ENCODE data around the gene IDH3A. TPM values are rescaled to one million over a fixed set of nuclear protein-coding genes. Genes with fewer than 3 reads are reported as not detected.
A peak's percentile ranks its signal among the peaks of the same experiment; 100 is the strongest.

IDH3A gene
- polyA plus RNA-seq, 2 of the 4 experiments (the other 2 are of a cell fraction): 85.6 to 149 TPM

GRCh38 chr15:78131295-78132061 is 17.7 kb upstream of the IDH3A start, which contains the start of gene CIB2:
TSS of gene CIB2 (minus strand) at chr15:78131445. CDS start at chr15:78131215, 230 bp downstream.
- H3K27ac ChIP-seq: peak within 1 kb of the TSS; percentile 91 to 94
- peak within 1 kb of the TSS; percentile 91 for H3K4me2 ChIP-seq
- ATAC-seq: peak; percentile 84 to 87

More at GRCh38 chr15:78131295-78132061, 17.7 kb upstream of the IDH3A start, which contains the start of gene CIB2:
- Histone ChIP-seq H3K4me3 (peak within 1 kb of the TSS; percentile 86), H3K9me3 (no peaks in the 10 kb centered on the region), H3K4me1 (peaks cover 38% of the 10 kb centered on the region)
- TF ChIP-seq SMC3 (IDR thresholded peaks at IDR 0.05): peak; percentile 84
- TF ChIP-seq HOXB5 (CRISPR knock-in tag; IDR thresholded peaks at IDR 0.05): peak; percentile 60; the same call in 1 of the 2 replicates
- peak; percentile 85 for TF ChIP-seq CTCF (IDR thresholded peaks at IDR 0.05)
- TF ChIP-seq, protein P1, sequence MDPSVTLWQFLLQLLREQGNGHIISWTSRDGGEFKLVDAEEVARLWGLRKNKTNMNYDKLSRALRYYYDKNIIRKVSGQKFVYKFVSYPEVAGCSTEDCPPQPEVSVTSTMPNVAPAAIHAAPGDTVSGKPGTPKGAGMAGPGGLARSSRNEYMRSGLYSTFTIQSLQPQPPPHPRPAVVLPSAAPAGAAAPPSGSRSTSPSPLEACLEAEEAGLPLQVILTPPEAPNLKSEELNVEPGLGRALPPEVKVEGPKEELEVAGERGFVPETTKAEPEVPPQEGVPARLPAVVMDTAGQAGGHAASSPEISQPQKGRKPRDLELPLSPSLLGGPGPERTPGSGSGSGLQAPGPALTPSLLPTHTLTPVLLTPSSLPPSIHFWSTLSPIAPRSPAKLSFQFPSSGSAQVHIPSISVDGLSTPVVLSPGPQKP (IDR thresholded peaks at IDR 0.05; ENCODE audit: low read depth, low read length): 0 out of 2 replicates have a peak, but pooled peaks have one; percentile 28
- peak; percentile 45 to 70; a peak in 3 of 5 replicates for TF ChIP-seq JUN (IDR thresholded peaks at IDR 0.05)
- TF ChIP-seq, protein P2, sequence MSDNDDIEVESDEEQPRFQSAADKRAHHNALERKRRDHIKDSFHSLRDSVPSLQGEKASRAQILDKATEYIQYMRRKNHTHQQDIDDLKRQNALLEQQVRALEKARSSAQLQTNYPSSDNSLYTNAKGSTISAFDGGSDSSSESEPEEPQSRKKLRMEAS (IDR thresholded peaks at IDR 0.05): peak; percentile 67
- TF ChIP-seq, protein P3, sequence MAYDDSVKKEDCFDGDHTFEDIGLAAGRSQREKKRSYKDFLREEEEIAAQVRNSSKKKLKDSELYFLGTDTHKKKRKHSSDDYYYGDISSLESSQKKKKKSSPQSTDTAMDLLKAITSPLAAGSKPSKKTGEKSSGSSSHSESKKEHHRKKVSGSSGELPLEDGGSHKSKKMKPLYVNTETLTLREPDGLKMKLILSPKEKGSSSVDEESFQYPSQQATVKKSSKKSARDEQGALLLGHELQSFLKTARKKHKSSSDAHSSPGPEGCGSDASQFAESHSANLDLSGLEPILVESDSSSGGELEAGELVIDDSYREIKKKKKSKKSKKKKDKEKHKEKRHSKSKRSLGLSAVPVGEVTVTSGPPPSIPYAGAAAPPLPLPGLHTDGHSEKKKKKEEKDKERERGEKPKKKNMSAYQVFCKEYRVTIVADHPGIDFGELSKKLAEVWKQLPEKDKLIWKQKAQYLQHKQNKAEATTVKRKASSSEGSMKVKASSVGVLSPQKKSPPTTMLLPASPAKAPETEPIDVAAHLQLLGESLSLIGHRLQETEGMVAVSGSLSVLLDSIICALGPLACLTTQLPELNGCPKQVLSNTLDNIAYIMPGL (CRISPR knock-in tag; IDR thresholded peaks at IDR 0.05; ENCODE audit: borderline replicate concordance): peak; percentile 77; the same call in 1 of the 2 replicates
- TF ChIP-seq RAD21 (conservative IDR thresholded peaks at IDR 0.05 in 1 of 2, IDR thresholded peaks at IDR 0.05 in 1 of 2): peak; percentile 61 to 81
- peak; percentile 74 for TF ChIP-seq POLR2A (IDR thresholded peaks at IDR 0.05; ENCODE audit: low read length)
- no peak for TF ChIP-seq POLR2AphosphoS2 (conservative IDR thresholded peaks at IDR 0.05; ENCODE audit: low read length)
- no peak for TF ChIP-seq USF2 (IDR thresholded peaks at IDR 0.05)
- TF ChIP-seq NFE2L2 (conservative IDR thresholded peaks at IDR 0.05; ENCODE audit: low read length): no peak
- TF ChIP-seq HDAC2 (IDR thresholded peaks at IDR 0.05): no peak
- TF ChIP-seq MAFK (IDR thresholded peaks at IDR 0.05; ENCODE audit: partially characterized antibody): no peak
- TF ChIP-seq KDM1A (IDR thresholded peaks at IDR 0.05; ENCODE audit: low read depth): no peak
- TF ChIP-seq JUNB (IDR thresholded peaks at IDR 0.05): no peak
- TF ChIP-seq, protein P4, sequence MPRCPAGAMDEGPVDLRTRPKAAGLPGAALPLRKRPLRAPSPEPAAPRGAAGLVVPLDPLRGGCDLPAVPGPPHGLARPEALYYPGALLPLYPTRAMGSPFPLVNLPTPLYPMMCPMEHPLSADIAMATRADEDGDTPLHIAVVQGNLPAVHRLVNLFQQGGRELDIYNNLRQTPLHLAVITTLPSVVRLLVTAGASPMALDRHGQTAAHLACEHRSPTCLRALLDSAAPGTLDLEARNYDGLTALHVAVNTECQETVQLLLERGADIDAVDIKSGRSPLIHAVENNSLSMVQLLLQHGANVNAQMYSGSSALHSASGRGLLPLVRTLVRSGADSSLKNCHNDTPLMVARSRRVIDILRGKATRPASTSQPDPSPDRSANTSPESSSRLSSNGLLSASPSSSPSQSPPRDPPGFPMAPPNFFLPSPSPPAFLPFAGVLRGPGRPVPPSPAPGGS (IDR thresholded peaks at IDR 0.05): peak; percentile 46; the same call in 1 of the 3 replicates
- no peak for TF ChIP-seq CHD4 (IDR thresholded peaks at IDR 0.05; ENCODE audit: borderline replicate concordance)
- TF ChIP-seq PHF8 (IDR thresholded peaks at IDR 0.05; ENCODE audit: borderline replicate concordance, low read depth): peak; percentile 92
- TF ChIP-seq, protein P5, sequence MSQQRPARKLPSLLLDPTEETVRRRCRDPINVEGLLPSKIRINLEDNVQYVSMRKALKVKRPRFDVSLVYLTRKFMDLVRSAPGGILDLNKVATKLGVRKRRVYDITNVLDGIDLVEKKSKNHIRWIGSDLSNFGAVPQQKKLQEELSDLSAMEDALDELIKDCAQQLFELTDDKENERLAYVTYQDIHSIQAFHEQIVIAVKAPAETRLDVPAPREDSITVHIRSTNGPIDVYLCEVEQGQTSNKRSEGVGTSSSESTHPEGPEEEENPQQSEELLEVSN (IDR thresholded peaks at IDR 0.05; ENCODE audit: borderline replicate concordance, low read depth): peak; percentile 48; the same call in 1 of the 2 replicates
- TF ChIP-seq EP300 (IDR thresholded peaks at IDR 0.05): no peak
- under 1% methylated on average over 38 of the region's 79 CpGs for WGBS (ENCODE audit: missing lambda C conversion rate)
- peak; percentile 71 to 92 for DNase-seq (ENCODE audit: low read depth in 1 of 2, low spot score in 1 of 2)
- CTCF ChIA-PET: interaction anchor here (0.5 to 9.0 kb wide), 49 partner anchors 8 to 1883 kb away, joined by 3 to 116 read pairs (median 4); partner anchors contain the start of genes IDH3A and SKIC8
- FAIRE-seq: no peak
- POLR2A ChIA-PET: interaction anchor here (0.7 to 4.0 kb wide), 4 partner anchors 8 to 109 kb away, joined by 3 to 16 read pairs (median 4); partner anchors contain the start of gene IDH3A
